Mucosa of descending colon (tissue), 3 donors: ENCODE results near the gene TSPO. TPM values are rescaled to one million over a fixed set of nuclear protein-coding genes. Genes with fewer than 3 reads are reported as not detected.

Experiments
- ATAC-seq: fragments of 200-7000 bp; cut with Tn5 transposase; one replicate; pipeline ENCODE4 v1.9.1; 2020; ENCODE audit warnings: mild to moderate bottlenecking, moderate library complexity
- DNase-seq, 3 donors: peaks; one replicate each; pipeline ENCODE4 v3.0.0-alpha.2; 2020
- H3K36me3 ChIP-seq: fragments of 200-600 bp; one replicate; pipeline ENCODE4 v1.8.0; 2021; ENCODE audit warnings: low read depth, mild to moderate bottlenecking
- H3K4me1 ChIP-seq: fragments of 200-600 bp; one replicate; pipeline ENCODE4 v1.8.0; 2021; ENCODE audit warnings: low read depth, mild to moderate bottlenecking
- H3K4me3 ChIP-seq: fragments of 200-600 bp; one replicate; pipeline ENCODE4 v1.8.0; 2021; ENCODE audit warnings: mild to moderate bottlenecking
- H3K9me3 ChIP-seq: fragments of 200-600 bp; one replicate; pipeline ENCODE4 v1.8.0; 2021; ENCODE audit warnings: mild to moderate bottlenecking
- intact Hi-C, 2 donors: fragments of 100-400 bp; cut with DNase I in 1 of 2; cut with micrococcal nuclease in 1 of 2; formaldehyde crosslinking; loops; one replicate each; pipeline versions ENCODE4 v1.11.0 to v1.11.1; 2022; cut with DNase I, micrococcal nuclease
- total RNA-seq, 3 donors: library from RNA; stranded (reverse); fragmentation: NEBNext Ultra II Directional in 2 of 3; extraction: Animal tissue kit (Norgen Biotek cat#: 25700) in 2 of 3; gene quantifications; one replicate each; pipeline versions ENCODE4 v1.2.1 to v1.2.4, GENCODE V29; 2021 to 2023
- TF ChIP-seq, protein P1 (sequence below): fragments of 200-600 bp; IDR thresholded peaks from one replicate; pipeline ENCODE4 v1.8.0; 2022; ENCODE audit warnings: antibody characterized with exemption, mild to moderate bottlenecking
- donor health status: DM: no; HTN: no; CAD: no; lungs with moderate emphysema.
- donor health status: DM: no; HTN: no; CAD: no.
- donor health status: DM: no; HTN: yes; CAD: no.

TSPO gene
- total RNA-seq, 3 donors from 2014 or later, result 134 to 281 (median 236) TPM

DNA sequence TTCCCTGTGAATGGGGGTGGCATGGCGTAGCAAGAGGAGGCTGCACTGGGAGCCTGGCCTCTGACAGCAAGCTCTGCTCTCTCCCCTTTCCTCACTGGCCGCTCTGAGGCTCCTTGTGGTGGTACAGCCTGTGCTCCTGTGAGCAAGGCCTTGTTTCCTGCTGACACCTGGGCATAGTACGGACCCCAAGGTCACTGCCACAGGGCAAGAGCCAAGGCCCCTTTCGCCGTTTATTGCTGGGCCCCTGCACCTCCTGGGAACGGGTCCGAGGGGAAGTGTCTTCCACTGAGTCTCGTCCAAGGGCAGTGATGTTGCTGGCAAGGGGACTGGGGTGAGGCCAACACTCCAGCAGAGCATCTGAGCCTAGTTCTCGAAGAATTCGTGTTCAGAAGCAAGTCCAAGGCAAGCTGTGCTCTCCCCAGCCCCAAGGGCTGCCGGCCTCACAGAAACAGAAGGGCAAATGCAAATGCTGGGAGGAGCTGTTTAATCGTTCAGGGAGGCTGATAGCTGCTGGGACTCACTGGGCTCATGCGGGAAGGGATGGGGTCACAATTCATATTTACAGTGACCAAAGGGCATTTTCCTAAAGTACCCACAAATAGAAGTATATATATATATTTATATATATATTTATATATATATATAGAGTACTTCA lies 51.5 kb downstream of the TSPO start:
- H3K36me3 ChIP-seq, result no peaks in the 10 kb centered on the region
- no peaks in the 10 kb centered on the region for H3K9me3 ChIP-seq
- TF ChIP-seq, protein P1, sequence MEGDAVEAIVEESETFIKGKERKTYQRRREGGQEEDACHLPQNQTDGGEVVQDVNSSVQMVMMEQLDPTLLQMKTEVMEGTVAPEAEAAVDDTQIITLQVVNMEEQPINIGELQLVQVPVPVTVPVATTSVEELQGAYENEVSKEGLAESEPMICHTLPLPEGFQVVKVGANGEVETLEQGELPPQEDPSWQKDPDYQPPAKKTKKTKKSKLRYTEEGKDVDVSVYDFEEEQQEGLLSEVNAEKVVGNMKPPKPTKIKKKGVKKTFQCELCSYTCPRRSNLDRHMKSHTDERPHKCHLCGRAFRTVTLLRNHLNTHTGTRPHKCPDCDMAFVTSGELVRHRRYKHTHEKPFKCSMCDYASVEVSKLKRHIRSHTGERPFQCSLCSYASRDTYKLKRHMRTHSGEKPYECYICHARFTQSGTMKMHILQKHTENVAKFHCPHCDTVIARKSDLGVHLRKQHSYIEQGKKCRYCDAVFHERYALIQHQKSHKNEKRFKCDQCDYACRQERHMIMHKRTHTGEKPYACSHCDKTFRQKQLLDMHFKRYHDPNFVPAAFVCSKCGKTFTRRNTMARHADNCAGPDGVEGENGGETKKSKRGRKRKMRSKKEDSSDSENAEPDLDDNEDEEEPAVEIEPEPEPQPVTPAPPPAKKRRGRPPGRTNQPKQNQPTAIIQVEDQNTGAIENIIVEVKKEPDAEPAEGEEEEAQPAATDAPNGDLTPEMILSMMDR, result no peak
- no peak for ATAC-seq
- intact Hi-C loops, result no loop called here
- no peak overlapping the region for H3K4me3 ChIP-seq
- H3K4me1 ChIP-seq, result no peaks in the 10 kb centered on the region
- peak in 1 of 3 donors; percentile 19 for DNase-seq

DNA sequence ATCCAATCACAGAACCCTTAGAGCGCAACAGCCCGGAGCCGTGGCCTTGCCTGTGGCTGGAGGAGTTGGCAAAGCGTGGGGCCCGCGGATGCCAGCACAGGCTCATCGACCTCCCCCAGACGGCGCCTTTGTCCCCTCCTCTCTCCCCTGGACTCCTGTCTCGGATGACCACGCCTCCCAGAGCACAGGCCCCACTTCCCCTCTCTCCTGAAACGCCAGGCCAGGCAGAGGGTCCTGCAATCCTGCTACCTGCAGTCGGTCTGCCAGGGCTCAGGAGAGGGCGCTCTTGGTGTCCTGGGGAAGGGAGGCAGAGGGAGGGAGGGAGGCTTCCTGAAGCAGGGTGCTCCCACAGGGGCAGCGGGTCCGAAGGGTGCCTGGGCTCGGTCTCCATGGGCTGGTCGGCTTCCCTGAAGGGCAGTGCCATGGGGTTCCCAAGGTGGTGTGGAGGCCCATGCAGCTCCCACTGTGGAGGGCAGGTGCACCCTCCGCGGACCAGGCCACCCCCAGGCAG lies 52.2 kb downstream of the TSPO start:
- Histone ChIP-seq H3K36me3 (no peaks in the 10 kb centered on the region), H3K4me1 (no peaks in the 10 kb centered on the region), H3K4me3 (no peak overlapping the region), H3K9me3 (no peaks in the 10 kb centered on the region)
- TF ChIP-seq, protein P1, result no peak
- DNase-seq (peak in 1 of 3 donors; percentile 41), ATAC-seq (no peak)
- intact Hi-C loops, result no loop called here

DNA sequence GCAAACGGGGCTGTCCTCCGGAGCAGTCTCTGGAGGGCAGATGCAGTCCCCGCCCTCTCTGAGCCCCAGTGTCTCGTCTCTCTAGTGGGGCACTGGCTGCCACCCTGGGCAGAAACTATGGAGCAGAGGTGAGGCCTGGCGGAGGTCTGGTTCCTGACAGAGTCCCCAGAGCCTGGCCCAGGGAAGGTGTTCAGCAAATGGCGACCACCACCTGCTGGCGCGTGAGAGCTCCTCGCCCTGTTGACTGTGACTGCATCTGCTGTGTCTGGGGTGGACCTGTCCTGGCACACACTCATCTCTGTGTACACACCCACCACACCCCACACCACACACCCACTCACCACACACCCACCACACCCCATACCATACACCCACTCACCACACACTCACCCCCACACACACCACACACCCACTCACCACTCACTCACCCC lies 53.9 kb downstream of the TSPO start:
- ATAC-seq (peak; percentile 11), DNase-seq (peak in 1 of 3 donors; percentile 34)
- H3K4me1 ChIP-seq, result no peaks in the 10 kb centered on the region
- no peaks in the 10 kb centered on the region for H3K36me3 ChIP-seq
- intact Hi-C loops, result no loop called here
- no peaks in the 10 kb centered on the region for H3K9me3 ChIP-seq
- no peak overlapping the region for H3K4me3 ChIP-seq
- TF ChIP-seq, protein P1, result no peak

DNA sequence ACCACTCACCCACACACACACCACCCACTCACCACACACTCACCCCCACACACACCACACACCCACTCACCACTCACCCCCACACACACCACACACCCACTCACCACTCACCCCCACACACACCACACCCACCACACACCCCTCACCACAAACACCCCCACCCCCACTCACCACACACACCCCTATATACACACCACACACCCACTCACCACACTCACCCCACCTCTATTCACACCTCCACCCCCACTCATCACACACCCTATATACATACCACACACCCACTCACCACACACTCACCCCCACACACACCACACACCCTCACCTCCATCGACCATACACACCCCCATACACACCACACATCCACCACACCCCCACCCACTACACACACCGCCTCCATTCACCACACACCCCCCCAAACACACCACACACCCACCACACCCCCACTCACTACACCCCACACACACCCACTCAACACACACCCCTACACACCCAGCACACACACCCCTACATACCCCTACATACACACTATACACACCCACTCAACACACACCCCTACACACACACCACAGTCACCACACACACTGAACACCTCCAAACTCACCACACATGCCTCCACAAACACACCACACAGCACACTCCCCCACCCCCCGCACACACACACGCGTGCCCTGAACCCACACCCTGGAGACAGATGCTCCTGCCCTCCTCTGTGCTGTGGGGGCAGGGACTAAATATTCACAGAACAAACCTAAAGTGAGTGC lies 54.6 kb downstream of the TSPO start:
- peak in 1 of 3 donors; percentile 14 for DNase-seq
- H3K36me3 ChIP-seq, result no peaks in the 10 kb centered on the region
- no peaks in the 10 kb centered on the region for H3K9me3 ChIP-seq
- TF ChIP-seq, protein P1, result no peak
- no peak for ATAC-seq
- H3K4me1 ChIP-seq, result no peaks in the 10 kb centered on the region
- intact Hi-C loops, result no loop called here
- H3K4me3 ChIP-seq, result no peak overlapping the region

DNA sequence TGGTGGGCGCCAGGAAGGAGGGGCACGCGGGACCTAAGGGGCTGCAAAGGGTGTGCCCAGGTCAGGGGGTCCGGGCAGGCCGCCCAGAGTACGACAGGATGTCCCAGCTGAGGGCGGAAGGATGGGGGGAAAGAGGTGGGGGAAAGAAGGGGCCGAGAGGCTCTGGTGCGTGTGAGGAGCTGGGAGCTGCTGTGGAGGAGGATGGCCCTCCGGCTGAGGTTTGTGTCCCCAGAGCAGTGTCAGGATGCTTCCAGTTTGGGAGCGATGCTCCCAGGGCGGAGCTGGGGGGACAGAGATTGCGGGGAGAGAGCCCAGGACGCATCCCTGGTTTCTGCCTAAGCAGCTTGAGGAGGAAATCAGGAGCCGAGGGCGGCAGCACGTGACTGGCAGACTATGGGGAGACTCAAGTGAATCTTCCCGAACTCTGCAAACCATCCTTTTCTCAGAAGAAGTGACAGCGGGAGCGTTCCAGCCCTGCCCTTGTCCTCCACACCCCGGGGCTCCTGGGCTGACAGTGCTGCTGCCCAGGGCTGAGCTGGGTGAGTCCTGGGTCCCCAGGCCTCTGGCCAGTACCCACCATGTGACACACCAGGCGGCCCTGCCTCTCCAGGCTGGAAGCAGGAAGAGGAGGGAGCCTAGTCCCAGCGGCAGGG lies 55.3 kb downstream of the TSPO start:
- intact Hi-C loops, result no loop called here
- Histone ChIP-seq H3K9me3 (no peaks in the 10 kb centered on the region), H3K4me3 (no peak overlapping the region), H3K36me3 (no peaks in the 10 kb centered on the region), H3K4me1 (no peaks in the 10 kb centered on the region)
- ATAC-seq, result no peak
- DNase-seq, result peak in 1 of 3 donors; percentile 22
- TF ChIP-seq, protein P1, result no peak
